NCI-H187 treated with DMSO at 0.1 percent for 48 hours (cell line): ENCODE measurements around the gene MAP4K2.

ENCODE experiments used
- DNase-seq: peaks from one replicate; lab custom pipeline; 2025; lab: John Stamatoyannopoulos, UW

Gene MAP4K2

DNA sequence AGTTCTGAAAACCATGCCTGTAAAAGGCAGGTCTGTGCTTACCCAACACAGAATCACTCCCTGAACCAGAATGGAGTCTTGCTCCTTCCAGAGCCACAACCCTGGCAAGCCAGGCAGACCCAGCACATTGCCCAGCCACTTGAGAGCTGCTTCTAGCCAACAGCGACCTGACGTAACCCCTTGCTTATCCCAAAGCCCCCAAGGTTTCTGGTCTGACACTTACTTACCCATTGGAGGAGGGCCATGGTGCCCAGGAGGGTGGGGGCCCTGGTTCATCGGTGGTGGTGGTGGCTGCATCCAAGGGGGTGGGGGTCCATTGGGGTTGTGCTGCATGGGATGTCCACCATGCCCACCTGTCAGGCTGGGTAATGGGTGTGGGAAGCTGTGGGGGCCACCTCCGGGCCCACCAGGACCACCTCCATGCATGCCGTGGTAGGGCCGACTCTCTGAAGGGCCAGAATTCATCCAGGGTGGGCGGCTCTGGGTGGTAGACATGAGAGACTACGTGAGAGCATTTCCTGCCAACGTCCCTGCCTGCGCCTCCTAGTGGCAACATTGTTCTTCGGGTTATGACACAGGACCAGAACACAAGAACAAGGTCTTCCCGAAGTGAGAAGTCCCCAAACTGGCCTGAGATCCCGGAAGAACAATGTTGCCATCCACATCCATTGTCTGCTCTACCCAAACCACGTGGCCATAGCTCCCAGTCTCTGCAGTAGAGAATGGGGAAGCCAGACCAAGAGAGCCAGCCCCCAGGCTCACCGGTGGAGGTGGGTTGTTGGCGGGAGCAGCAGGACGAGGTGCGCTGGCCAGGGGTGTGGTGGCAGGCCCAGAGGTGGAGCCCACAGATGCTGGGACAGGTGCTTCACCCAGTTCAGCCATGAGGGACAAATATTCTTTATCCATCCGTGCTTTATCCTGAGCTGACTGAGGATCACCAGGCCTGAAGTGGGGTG is 35.4 kb downstream of the MAP4K2 start:
- no peak for DNase-seq

DNA sequence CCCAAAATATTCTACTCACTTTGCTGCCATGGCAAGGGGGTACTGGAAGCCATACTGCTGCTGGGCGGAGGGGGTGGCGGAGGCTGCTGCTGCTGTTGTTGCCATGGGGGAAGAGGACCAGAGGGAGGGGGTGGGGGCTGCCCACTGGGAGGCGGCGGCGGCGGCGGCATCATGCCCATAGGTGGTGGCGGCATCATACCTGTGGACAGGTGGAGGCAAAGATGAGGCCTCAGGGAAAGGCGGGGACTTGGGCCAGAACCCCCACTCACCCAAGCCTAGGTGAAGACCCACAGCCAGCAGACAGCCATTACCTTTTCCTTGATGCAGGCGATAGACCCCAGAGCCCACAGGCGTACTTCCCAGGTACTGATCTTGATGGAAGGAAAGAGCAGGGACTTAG is 36.1 kb downstream of the MAP4K2 start:
- DNase-seq: no peak

DNA sequence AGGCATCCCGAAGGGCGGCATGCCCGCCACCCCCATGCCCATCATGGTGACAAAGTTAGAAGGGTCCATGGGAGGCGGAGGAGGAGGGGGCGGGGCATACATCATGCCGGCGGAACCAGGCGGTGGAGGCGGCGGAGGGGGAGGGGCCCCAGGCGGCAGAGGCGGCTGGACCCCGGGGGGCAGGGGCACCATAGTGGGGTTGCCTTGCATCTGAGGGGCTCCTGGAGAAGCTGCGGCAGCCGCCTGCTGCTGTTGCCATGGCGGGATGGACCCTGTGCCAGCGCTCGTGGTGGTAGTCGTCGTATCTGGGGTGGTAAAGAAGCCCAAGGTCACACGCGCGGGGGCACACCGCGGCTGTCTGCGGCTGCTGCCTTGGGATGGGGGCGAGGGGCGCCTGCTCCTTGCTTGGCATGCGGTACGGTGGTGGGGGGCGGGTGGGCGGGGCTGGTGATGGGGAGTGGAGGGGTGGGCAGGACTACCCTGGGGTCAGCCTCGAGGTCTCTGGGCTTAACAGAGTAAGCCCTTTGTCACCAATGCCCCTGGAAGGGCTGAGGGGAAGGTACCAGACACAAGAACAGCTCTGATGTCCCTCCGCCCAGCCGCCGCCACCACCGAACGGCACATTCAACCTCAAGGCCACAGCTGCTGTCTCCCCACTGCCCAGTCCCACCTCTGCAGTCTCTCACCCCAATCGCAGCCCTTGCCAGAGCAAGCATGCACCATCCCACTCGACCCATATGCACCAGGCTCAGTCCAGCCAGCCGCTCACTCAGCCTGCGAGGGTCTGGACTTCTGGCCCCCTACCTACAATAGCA is 37.0 kb downstream of the MAP4K2 start:
- no peak for DNase-seq

DNA sequence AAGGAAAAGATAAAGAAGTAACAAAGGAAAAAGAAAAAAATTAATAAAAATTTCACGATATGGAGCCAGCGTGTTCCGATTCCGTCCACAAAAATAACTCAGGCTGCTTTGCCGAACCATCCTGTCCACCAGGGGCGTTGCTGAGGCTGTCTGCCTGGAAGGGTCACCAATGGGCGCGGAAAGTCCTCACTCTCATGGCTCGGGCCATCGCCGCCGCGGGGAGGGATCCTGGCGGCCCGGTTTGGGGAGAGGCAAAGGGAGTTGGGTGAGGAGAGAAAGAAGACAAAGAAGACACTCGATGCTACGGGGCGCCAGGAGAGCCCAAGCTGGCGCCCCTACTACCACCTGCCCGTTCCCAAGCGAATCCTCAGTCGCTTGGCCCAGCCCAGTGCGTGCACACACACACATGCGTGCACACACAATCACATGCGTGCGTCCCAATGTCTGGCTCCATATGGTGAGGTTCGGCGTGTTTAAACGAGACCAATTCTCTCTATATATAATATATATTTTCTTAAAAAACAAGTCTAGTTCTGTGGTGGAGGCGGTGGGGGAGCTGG is 37.6 kb downstream of the MAP4K2 start:
- no peak for DNase-seq

DNA sequence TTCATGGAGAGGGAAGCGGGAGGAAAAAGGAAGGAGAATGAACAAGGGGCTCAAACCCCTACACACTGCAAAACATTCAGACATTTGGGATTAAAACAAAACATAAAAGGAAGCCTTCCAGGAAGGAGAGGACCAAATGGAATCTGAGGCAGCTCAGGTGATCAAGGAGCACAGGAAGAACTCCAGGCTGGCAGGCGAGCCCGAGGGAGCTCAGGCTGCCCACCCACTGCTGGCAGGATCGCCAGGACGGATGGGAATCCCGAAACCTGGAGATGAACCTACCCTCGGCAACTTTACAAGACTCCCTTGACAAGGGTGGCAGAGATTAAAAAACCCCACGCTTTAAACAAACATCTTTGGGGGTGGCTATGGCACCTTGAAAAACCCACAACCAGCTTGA is 38.3 kb downstream of the MAP4K2 start:
- no peak for DNase-seq

DNA sequence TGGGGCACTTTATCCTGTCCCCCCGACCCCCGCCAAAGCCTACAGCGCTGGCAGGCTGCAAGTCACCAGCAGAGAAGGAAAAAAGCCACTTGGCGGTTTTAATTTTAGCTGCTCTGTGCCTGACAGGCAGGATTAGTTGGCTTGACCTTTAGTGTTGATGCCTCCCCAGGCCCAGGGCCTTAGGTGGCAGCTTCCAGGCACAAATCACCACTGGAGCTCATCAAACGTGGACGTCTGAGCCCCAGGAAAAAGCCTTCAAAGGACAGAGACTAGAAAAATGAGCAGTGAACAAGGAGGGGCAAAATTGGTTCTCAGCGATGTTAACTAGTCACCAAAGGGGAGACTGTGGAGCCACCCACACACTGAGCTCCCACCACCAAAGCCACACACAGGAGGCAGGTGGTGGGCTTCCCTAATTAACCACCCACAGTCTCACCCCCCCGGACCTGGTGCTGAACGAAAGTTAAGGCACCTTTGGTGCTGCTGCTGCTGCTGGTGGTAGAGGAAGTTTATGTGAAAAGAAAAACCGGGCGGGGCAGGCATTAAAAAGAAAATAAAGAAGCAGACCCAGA is 38.9 kb downstream of the MAP4K2 start:
- no peak for DNase-seq

DNA sequence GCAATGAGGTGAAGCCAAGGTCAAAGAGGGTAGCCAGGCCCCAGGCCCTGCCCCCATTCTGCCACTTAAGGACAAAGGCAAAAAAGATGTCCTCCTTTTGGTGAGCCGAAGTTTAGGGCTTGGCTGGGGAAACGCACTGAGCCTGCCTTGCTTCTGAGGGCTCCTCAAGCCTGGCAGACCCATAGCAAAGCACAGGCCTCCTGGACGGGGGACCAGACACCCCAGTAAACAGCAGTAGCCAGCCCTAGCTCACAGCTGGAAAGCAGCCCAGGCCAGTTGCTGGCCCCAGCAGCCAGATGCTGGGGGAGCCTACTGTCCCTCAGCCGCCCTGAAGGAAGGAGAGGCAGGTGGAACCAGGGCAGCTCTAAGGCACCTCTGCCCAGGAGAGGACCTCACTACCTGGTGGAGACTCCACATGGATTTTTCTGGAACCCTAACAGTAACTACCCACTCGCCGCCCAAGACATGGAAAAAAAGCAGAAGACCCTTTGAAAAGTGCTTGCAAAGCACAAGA is 39.4 kb downstream of the MAP4K2 start:
- DNase-seq: no peak

DNA sequence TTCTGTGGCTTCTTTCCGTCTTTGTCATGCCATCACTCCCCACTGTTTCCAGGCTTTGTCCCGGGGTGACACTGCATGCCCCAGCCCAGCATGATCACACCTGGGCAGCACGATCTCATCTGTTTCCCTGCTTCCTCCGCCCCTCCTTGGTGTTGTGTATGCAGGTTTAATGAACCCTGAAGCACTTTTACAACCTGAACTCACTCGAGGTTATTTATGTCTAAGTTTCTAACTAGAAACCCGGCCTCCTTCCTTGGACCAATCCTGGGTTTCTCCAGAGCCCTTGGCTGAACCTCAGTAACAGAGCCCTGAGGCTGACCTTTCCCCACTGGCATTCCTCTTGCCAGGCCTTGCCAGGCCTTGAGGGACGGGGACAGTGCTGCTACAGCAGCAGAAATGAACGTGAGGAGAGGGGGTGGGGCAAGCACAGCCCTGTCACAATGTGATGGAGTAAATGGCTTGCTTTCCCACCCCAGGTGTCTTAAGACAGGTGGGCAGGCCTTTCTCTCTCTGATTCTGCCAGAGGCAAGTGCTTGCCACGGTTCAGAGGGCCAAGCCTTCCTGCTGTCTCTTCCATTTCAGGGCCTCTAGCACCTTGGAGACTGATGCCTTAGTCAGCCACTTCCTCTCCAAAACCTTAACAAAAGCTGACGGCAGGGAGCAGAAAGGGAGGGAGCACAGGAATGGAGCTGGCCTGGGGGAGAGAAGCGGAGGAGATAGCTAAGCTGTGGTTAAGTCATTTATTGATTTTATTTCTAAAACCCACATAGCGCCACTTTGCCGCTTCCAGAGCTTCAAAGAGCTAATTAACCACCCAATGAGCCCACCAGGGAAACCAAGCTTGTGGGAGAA is 40.1 kb downstream of the MAP4K2 start:
- no peak for DNase-seq

DNA sequence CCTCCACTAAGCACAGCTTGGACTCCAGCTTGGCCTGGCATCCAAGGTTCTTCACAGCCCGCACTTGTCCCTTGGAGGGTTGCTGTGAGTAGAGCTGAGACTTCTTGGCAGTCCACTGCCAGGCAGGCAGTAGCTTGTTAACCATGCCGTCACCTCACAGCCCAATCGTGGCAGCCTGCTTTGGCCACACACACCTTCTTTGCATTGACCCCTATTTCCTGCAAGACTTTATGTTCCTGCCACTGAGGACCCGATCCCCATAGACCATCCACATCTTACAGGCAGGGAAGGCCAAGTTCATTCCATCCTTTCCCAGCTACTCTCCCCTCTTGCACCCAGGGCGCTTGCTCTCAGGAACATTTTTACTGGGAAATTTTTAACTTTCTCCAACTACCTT is 40.7 kb downstream of the MAP4K2 start:
- no peak for DNase-seq

DNA sequence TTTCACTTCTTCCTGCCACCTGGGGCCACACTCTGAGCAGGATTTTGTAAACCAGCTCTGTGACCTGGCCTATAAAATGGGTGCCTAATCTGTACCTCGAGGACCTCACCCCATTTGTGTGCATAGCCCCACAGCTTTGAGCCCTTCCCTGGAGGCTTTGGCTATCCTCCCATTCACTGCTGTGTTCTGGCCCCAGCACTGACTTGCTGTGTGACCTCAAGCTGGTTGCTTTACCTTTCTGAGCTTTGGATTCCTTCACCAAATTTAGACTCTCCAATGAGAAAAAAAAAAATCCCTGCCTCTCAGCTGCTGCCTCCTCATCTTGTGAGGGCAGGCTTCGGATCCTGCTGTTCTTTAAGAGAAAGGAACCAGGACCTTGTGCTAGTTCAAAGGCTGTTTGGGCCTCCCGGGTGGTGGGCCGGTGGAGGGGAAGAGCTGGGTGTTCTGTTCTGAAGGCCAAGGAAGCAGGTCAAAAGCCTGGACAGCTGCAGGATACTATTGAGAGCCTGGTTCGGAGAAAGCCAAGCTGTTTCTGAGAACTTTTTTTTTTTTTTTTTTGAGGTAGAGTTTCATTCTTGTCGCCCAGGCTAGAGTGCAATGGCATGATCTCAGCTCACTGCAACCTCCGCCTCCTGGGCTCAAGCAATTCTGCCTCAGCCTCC is 42.1 kb downstream of the MAP4K2 start:
- DNase-seq: no peak

DNA sequence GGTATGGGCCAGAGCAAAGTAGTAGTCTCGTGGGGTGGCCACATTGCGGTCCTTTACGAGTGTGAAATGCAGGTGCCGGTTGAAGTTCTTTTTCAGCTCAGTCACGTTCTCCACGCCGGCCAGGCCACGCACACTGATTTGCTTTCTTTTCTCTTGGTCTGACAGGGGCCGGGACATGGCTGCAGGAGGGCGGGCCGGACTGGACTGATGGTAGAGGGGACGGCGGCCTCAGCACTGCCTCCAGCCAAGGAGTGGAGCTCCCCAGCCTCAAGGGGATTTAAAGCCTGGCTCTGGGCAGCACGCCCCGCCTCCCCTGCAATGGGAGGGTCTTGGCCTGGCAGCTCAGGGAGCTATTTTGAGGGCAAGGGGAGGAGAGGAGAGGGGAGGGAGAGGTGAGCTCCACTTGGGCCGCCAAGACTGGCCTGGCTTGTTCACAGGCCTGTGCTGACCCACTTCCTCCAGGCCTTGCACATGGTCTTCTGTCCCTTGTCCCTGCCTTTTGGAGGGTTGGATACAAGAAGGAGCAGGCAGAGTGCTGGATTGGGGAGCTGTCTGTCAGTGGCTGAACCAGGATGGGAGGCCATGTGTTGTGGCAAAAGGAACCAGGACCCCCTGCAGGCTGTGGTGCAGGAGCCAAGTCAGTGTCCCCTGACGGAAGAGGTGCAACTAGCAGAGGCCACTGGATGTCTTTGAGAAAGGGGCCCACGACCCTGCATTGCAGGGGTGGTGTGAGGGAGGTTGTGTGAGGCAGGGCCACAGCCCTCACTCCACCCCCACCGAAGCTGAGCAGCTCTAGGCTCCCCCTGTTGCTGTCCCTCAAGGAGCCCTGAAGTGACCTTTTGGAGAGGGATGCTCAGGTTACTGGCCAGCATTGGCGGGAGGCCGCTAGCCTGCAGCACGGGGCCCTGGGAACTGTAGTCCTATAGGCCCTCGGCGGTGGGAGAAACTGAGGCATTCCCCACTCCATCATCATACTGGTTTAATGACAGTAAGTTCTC is 43.0 kb downstream of the MAP4K2 start, which contains the start of gene PYGM:
PYGM (minus strand) TSS at position 253 of the 998 bp plus-strand sequence; CDS start at position 177, 76 bp downstream.
- DNase-seq: no peak

DNA sequence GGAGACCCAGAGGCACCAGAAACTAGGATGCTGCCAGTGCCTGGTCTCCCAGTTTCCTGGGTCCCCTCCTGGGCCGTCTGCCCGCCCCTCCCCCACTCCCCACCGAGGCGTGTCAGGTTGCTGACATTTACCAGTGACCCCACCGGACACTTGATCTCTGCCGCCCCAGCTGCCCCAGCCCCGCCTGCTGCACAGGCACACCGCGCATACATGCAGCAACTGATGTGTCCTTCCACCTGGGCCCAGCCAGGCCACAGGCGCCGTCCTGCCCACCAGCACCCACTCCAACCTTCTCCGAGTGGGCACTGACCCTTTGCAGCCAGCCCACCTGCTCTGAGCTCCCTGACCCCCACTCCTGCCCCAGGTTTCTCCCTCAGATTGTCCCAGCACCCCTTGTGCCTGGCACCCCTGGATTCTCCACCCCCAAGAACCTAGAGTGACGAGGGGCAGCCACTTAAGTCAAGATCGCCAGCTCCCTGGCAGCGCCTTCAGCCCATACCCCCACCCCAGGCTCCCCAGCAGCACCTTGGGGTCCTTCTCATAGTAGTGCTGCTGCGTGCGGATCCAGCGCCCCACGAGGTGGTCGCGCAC is 43.8 kb downstream of the MAP4K2 start:
- no peak for DNase-seq

DNA sequence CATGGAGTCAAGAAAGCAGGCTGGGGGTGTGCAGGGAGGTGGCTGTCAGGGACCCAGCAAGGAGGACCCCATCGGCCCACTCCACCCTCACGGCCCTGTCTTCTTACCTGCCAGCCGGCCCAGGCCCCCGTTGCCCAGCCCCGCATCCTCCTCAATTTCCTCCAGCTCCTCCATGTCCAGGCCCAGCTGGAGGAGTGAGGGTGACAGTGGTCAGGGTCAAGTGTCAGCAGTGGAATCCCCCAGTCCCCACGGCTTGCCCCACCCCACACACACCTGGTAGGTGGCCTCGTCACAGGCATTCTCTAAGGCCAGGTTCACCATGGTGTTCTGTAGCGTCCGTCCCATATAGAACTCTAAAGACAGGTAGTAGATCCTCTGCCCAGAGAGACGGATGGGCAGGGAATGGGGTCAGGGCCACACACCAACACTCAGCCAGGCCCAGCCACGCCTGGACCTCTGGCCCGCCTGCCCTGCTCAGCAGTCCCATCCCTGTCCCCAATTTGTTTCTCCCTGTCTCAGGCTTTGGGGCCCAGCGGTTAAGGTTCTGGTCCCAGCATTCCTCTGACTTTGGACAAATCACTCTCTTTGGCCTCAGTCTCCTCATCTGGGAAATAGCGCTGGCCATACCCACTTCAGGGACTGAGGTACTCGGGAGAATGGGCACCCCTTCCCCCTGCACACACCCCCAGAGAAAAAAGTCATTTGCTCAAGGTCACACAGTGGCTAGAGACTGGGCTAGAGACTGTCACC is 44.5 kb downstream of the MAP4K2 start:
- DNase-seq: no peak

DNA sequence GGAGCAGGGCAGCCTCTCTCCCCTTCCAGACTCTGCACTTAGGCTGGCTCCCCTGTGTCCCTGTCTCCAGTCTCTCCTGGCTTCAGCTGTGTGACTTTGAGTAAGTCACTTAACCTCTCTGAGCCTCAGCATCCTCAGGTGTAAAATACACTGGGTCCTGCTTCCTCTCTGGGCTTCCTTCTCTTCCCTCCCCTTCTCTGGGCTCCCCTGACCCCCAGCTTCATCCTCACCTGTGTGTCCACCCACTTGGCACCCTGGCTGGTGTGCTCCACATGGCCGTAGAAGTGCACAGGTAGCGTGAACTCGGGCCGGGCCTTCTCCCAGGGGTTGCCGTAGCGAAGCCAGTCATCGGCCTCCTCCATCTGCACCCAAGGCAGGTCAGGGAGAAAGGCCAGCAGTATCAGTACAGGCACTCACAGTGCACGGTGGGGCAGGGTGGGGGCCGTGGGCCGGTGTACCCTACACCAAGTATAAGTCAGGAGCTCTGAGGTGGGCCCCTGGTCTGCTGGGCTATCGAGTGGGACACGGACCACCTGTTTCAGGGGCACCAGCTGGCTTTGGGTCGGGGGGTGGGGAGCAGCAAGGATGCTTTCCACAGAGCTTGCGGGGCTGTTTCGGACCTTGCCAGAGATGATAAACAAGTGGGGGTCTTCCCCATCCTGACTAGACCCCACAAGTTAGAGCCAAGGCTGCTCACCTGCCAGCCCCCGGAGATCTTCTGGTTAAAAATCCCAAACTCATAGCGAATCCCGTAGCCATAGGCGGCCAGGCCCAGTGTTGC is 45.3 kb downstream of the MAP4K2 start:
- DNase-seq: no peak

DNA sequence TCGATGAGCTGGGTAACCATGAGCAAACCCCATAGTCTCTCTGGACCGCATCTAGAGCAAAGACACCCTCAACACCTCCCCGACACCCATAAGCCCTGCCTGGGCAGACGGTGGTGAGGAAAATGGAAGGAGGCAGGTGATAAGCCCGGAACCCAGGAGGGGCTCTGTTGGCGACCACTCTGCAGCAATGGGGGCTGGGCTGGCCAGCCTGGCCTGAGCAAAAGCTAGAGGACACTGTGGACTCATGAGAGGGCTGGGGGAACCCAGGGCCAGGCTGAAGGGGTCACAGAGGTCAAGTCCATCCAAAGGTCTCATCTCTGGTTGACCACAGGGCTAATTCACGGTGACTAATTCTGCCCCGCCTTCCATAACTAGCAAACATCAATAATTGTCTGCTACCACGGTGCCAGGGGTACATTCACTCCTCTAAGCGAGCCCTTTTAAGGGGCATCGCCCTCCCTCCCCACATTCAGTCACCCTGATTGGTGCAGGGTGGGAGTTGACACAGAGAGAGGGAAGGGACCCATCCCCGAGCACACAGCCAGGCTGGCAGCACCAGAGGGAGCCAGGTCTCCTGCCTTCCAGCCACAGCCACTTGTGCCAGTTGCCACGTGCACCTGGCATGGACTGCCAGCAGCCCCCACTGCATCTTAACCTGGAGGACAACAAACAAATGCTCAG is 47.2 kb downstream of the MAP4K2 start:
- no peak for DNase-seq

DNA sequence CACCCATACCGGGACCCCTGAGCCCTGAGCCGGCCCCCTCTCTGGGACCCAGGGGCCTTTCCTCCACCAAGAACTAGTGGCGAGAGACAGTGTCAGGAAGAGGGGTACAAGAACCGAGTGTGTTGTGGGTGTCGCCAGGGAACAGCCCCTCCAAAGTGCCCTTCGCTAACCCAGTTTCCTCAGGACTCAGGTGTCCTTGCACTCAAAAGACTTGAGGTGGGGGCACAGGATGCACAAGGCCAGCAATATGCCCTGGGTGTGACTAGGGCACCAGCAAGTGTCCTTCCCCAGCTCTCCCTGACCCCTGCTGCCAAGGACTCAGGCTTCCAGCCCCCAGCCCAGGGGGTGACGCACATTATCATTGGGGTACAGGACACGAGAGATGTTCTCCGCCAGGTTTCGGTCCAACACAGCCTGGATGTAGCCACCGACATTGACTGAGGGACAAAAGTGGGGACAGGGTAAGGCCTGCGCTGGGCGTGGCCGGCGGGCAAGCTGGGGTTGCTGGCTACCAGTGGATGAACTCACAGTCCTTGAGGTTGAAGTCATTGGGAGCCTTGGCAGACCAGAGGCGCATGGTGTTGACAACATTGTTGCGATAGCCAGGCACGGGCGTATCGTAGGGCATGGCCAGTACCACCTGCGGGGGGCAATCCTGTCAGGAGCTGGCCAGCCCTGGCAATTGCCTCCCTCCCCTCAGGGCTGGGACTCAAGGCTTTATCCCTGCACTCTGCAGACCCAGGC is 47.9 kb downstream of the MAP4K2 start:
- no peak for DNase-seq
